ENCODE measurements around the gene TTBK2.

TTBK2 gene

DNA sequence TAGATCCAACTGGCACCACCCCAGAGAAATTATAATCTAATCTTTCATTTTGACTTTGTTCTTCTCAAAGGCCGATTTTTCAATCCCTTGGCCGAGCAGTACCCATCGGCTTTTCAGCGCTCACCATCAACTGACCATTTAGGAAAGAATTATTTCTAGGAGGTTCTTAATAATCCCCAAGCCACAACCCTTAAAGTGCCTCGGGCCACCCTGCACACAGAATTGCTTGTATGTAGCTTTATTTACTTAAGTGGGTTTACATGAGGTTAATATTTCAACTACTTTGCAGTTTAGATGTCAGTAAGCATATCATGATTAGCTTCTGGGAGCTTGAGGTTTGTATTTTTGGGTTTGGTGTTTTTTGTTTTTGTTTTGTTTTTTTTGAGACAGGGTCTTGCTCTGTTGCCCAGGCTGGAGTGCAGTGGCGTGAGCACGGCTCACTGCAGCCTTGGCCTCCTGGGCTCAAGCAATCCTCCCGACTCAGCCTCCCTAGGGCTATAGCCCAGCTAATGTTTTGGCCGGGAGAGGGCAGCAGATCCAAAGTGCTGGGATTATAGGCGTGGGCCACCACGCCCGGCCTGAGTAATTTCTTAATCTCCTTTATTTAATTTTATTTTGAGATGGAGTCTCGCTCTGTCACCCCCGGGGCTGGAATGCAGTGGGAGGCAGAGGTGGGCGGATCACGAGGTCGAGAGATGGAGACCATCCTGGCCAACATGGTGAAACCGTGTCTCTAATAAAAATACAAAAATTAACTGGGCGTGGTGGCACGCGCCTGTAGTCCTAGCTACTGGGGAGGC, 182.8 kb downstream of the TTBK2 start (continued):
- no peak for TF ChIP-seq ZSCAN5A (tag by site-specific recombination; IDR thresholded peaks at IDR 0.05)
- TF ChIP-seq ZFHX2 (tag by site-specific recombination; conservative IDR thresholded peaks at IDR 0.05): 0 out of 2 replicates have a peak, but pooled peaks have one; percentile 21
- no peak for TF ChIP-seq ZNF843 (tag by site-specific recombination; IDR thresholded peaks at IDR 0.05)
- TF ChIP-seq, protein P1, sequence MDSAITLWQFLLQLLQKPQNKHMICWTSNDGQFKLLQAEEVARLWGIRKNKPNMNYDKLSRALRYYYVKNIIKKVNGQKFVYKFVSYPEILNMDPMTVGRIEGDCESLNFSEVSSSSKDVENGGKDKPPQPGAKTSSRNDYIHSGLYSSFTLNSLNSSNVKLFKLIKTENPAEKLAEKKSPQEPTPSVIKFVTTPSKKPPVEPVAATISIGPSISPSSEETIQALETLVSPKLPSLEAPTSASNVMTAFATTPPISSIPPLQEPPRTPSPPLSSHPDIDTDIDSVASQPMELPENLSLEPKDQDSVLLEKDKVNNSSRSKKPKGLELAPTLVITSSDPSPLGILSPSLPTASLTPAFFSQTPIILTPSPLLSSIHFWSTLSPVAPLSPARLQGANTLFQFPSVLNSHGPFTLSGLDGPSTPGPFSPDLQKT (IDR thresholded peaks at IDR 0.05; ENCODE audit: borderline replicate concordance, low read depth, low read length): no peak
- no peak for TF ChIP-seq ZNF366 (tag by site-specific recombination; conservative IDR thresholded peaks at IDR 0.05)
- TF ChIP-seq ZNF654 (tag by site-specific recombination; IDR thresholded peaks at IDR 0.05; ENCODE audit: low read depth): 0 out of 2 replicates have a peak, but pooled peaks have one; percentile 9
- TF ChIP-seq, protein P2, sequence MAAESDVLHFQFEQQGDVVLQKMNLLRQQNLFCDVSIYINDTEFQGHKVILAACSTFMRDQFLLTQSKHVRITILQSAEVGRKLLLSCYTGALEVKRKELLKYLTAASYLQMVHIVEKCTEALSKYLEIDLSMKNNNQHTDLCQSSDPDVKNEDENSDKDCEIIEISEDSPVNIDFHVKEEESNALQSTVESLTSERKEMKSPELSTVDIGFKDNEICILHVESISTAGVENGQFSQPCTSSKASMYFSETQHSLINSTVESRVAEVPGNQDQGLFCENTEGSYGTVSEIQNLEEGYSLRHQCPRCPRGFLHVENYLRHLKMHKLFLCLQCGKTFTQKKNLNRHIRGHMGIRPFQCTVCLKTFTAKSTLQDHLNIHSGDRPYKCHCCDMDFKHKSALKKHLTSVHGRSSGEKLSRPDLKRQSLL (tag by site-specific recombination; IDR thresholded peaks at IDR 0.05): no peak
- 0 out of 2 replicates have a peak, but pooled peaks have one; percentile 21 for TF ChIP-seq ZBTB17 (tag by site-specific recombination; IDR thresholded peaks at IDR 0.05)
- no peak for TF ChIP-seq KLF7 (tag by site-specific recombination; IDR thresholded peaks at IDR 0.05; ENCODE audit: borderline replicate concordance)
- peak; percentile 21; the same call in 1 of the 2 replicates for TF ChIP-seq KLF1 (tag by site-specific recombination; IDR thresholded peaks at IDR 0.05)
- TF ChIP-seq OSR2 (tag by site-specific recombination; IDR thresholded peaks at IDR 0.05): no peak
- no peak for TF ChIP-seq ZNF2 (tag by site-specific recombination; IDR thresholded peaks at IDR 0.05)
- TF ChIP-seq KLF8 (tag by site-specific recombination; IDR thresholded peaks at IDR 0.05): no peak
- no peak for TF ChIP-seq ZXDB (tag by site-specific recombination; IDR thresholded peaks at IDR 0.05)
- no peak for TF ChIP-seq HOXA7 (CRISPR knock-in tag; IDR thresholded peaks at IDR 0.05; ENCODE audit: borderline replicate concordance)
- peak; percentile 95 for TF ChIP-seq ZNF121 (tag by site-specific recombination; IDR thresholded peaks at IDR 0.05)
- TF ChIP-seq, protein P3, sequence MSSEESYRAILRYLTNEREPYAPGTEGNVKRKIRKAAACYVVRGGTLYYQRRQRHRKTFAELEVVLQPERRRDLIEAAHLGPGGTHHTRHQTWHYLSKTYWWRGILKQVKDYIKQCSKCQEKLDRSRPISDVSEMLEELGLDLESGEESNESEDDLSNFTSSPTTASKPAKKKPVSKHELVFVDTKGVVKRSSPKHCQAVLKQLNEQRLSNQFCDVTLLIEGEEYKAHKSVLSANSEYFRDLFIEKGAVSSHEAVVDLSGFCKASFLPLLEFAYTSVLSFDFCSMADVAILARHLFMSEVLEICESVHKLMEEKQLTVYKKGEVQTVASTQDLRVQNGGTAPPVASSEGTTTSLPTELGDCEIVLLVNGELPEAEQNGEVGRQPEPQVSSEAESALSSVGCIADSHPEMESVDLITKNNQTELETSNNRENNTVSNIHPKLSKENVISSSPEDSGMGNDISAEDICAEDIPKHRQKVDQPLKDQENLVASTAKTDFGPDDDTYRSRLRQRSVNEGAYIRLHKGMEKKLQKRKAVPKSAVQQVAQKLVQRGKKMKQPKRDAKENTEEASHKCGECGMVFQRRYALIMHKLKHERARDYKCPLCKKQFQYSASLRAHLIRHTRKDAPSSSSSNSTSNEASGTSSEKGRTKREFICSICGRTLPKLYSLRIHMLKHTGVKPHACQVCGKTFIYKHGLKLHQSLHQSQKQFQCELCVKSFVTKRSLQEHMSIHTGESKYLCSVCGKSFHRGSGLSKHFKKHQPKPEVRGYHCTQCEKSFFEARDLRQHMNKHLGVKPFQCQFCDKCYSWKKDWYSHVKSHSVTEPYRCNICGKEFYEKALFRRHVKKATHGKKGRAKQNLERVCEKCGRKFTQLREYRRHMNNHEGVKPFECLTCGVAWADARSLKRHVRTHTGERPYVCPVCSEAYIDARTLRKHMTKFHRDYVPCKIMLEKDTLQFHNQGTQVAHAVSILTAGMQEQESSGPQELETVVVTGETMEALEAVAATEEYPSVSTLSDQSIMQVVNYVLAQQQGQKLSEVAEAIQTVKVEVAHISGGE (tag by site-specific recombination; conservative IDR thresholded peaks at IDR 0.05; ENCODE audit: low read depth): no peak
- TF ChIP-seq, protein P4, sequence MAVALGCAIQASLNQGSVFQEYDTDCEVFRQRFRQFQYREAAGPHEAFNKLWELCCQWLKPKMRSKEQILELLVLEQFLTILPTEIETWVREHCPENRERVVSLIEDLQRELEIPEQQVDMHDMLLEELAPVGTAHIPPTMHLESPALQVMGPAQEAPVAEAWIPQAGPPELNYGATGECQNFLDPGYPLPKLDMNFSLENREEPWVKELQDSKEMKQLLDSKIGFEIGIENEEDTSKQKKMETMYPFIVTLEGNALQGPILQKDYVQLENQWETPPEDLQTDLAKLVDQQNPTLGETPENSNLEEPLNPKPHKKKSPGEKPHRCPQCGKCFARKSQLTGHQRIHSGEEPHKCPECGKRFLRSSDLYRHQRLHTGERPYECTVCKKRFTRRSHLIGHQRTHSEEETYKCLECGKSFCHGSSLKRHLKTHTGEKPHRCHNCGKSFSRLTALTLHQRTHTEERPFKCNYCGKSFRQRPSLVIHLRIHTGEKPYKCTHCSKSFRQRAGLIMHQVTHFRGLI (tag by site-specific recombination; IDR thresholded peaks at IDR 0.05): no peak
- TF ChIP-seq ZNF626 (tag by site-specific recombination; IDR thresholded peaks at IDR 0.05): no peak
- TF ChIP-seq ZNF707 (tag by site-specific recombination; IDR thresholded peaks at IDR 0.05): no peak
- no peak for TF ChIP-seq ZNF473 (tag by site-specific recombination; IDR thresholded peaks at IDR 0.05)
- TF ChIP-seq ZSCAN23 (tag by site-specific recombination; IDR thresholded peaks at IDR 0.05): no peak
- TF ChIP-seq SETDB1 (IDR thresholded peaks at IDR 0.05; ENCODE audit: insufficient read length, low read length): no peak
- TF ChIP-seq ZNF48 (tag by site-specific recombination; IDR thresholded peaks at IDR 0.05): no peak
- TF ChIP-seq ZNF184 (tag by site-specific recombination; IDR thresholded peaks at IDR 0.05): no peak
- TF ChIP-seq, protein P5, sequence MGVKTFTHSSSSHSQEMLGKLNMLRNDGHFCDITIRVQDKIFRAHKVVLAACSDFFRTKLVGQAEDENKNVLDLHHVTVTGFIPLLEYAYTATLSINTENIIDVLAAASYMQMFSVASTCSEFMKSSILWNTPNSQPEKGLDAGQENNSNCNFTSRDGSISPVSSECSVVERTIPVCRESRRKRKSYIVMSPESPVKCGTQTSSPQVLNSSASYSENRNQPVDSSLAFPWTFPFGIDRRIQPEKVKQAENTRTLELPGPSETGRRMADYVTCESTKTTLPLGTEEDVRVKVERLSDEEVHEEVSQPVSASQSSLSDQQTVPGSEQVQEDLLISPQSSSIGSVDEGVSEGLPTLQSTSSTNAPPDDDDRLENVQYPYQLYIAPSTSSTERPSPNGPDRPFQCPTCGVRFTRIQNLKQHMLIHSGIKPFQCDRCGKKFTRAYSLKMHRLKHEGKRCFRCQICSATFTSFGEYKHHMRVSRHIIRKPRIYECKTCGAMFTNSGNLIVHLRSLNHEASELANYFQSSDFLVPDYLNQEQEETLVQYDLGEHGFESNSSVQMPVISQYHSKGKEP (tag by site-specific recombination; IDR thresholded peaks at IDR 0.05): no peak

Measured in HEK293 (cell line).